ENCODE data around the gene PAMR1.

The PAMR1 gene

GRCh38 chr11:35458846-35459245, 66.6 kb downstream of the PAMR1 start:
- DNase-seq (ENCODE audit: low read depth), result no peak

GRCh38 chr11:35454362-35454761, 71.1 kb downstream of the PAMR1 start:
- DNase-seq (ENCODE audit: low read depth), result no peak

- DNase-seq (ENCODE audit: low read depth), result no peak
Measured at GRCh38 chr11:35436581-35437250, 88.7 kb downstream of the PAMR1 start.

- no peak for DNase-seq (ENCODE audit: low read depth)
Measured at GRCh38 chr11:35433588-35433987, 91.8 kb downstream of the PAMR1 start.

- DNase-seq (ENCODE audit: low read depth), result no peak
Measured at GRCh38 chr11:35432464-35432863, 93.0 kb downstream of the PAMR1 start.

GRCh38 chr11:35427071-35427470, 98.3 kb downstream of the PAMR1 start:
- no peak for DNase-seq (ENCODE audit: low read depth)

GRCh38 chr11:35426351-35426750, 99.1 kb downstream of the PAMR1 start:
- no peak for DNase-seq (ENCODE audit: low read depth)

GRCh38 chr11:35425603-35426212, 99.7 kb downstream of the PAMR1 start:
- DNase-seq (ENCODE audit: low read depth), result no peak

- DNase-seq (ENCODE audit: low read depth), result no peak
Measured at GRCh38 chr11:35424157-35424940, 101.1 kb downstream of the PAMR1 start.

- DNase-seq (ENCODE audit: low read depth), result no peak
Measured at GRCh38 chr11:35420371-35420770, 105.0 kb downstream of the PAMR1 start.

- DNase-seq (ENCODE audit: low read depth), result peak; percentile 6
Measured at GRCh38 chr11:35419830-35420333, 105.5 kb downstream of the PAMR1 start.

- DNase-seq (ENCODE audit: low read depth), result peak; percentile 45
Measured at GRCh38 chr11:35419184-35419829, 106.1 kb downstream of the PAMR1 start, which contains the start of gene SLC1A2. SLC1A2 (minus strand) TSS chr11:35419558; CDS start chr11:35418966, 592 bp downstream.

- peak; percentile 39 for DNase-seq (ENCODE audit: low read depth)
Measured at GRCh38 chr11:35418282-35419183, 106.9 kb downstream of the PAMR1 start.

GRCh38 chr11:35415487-35415886, 109.9 kb downstream of the PAMR1 start:
- no peak for DNase-seq (ENCODE audit: low read depth)

GRCh38 chr11:35414776-35415175, 110.6 kb downstream of the PAMR1 start:
- DNase-seq (ENCODE audit: low read depth), result no peak

- no peak for DNase-seq (ENCODE audit: low read depth)
Measured at GRCh38 chr11:35414311-35414710, 111.1 kb downstream of the PAMR1 start.

GRCh38 chr11:35413598-35413997, 111.8 kb downstream of the PAMR1 start:
- DNase-seq (ENCODE audit: low read depth), result no peak

- peak; percentile 55 for DNase-seq (ENCODE audit: low read depth)
Measured at GRCh38 chr11:35412285-35412684, 113.1 kb downstream of the PAMR1 start.

GRCh38 chr11:35407041-35407440, 118.4 kb downstream of the PAMR1 start:
- no peak for DNase-seq (ENCODE audit: low read depth)

GRCh38 chr11:35404388-35404775, 121.0 kb downstream of the PAMR1 start:
- peak; percentile 60 for DNase-seq (ENCODE audit: low read depth)

GRCh38 chr11:35403765-35404387, 121.5 kb downstream of the PAMR1 start:
- no peak for DNase-seq (ENCODE audit: low read depth)
